Fibroblast of skin of right biceps (primary cell): ENCODE results near the gene ECI2.

ENCODE experiments used
- DNase-seq: peaks from one replicate; pipeline ENCODE4 v3.0.0-alpha.2; 2013

Gene ECI2

DNA sequence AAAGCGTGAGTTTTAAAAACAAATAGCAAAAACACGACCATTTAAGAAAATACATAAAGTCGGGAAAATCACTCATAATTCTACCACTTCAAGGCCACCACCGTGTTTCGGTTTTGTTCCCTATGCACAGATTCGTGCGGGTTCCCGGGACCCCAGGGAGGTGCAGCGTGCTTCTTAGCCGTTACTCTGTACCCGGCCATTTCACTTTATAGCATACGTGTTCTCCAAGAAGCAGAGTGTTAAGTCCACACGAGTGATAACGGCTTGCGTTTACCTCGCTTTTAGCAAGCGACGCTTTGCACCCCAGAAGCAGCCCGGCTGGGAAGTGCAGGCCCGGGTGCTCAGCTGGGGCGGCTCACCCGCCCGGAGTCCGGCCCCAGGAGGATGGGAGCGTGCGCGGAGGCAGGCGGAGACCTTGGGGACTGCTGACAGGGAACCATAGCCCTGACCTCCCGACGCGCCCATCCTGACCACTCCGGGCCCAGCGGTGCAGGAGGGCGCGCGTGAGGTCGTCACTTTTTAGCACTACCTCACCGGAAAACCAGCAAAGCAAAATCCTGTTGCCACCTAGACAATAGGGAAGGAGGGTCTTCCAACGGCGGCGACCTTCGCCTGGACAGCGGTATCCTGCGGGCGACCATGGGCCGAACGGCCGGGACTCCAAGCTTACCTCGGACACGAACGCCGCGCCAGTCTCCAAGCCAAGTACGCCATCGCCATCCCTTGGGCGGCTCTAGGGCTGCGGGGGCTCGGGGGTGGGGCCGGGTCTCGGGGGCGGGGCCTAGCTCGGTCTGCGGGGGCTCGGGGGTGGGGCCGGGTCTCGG, at the start of gene ECI2:
Gene ECI2, minus strand, starts transcription at position 735 of the 824 bp plus-strand sequence. Its CDS starts 15 bp downstream, at position 720.
- DNase-seq: no peak

- peak; percentile 22 for DNase-seq
Observed at GRCh38 chr6:4180652-4181255, 45.4 kb upstream of the ECI2 start.

GRCh38 chr6:4179960-4180651, 44.7 kb upstream of the ECI2 start:
- no peak for DNase-seq

DNA sequence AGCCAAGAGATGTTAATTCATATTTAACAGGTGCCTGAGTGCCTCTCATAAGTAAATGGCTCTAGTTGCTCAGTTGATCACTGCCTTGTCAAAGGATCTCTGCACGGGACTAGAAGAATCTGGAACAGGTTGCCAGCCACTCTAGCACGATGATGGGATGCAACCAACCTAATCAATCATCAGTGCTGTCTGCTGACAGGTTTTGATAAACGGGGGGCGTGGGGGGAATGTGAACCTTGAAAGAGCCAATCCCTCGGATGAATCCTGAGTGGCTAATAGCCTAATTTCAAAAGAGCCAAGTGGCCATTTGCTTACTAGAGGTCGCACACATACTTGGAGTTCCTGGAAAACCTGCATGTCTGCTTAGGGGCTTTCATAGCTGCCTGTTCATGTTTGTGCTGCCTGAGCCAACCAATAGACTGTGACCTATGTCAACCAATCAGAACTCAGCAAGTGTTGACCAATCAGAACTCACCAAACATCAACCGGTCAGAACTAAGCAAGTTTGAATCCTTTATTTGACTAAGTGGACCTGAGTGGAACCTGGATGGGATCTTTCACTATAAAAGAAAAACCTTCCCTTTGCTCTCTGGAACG, 43.5 kb upstream of the ECI2 start:
- no peak for DNase-seq

- DNase-seq: no peak
Observed at GRCh38 chr6:4176907-4177306, 41.5 kb upstream of the ECI2 start.

DNA sequence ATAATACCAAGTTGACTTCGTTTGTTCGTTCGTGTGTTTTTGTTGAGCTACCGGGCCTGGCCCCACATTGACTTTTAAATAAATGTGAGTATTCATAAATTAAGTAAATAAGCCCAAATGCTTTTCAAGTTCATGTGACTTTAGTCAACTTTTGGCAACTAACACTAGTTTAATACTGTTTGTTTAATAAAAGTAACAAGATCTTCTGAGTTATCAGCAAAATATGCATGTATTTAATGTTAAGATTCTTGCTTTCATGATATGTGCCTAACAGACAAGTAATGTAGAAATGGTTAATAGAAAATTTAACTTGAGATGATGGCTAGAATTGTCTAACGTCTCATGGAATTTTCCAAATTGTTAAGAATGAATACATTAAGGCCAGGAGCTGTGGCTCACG, 38.7 kb upstream of the ECI2 start:
- DNase-seq: no peak

DNA sequence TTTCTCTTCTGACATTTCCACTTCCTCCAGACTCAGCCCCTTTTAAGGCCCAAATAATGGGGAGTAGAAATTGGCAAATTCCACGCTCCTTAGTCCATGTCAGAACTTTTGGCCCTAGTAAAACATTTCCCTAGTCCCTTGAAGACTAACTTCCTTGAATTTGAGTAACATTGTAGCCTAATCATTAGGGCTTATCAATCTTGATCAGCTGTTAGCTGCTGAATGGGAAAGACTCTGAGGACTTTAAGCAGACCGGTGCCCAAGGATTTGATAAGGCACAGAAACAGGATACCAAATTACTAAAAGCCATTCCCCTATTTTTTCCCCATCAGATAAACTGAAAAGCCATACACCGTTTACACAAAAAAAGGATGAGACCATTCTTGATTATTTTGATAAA, 37.0 kb upstream of the ECI2 start:
- no peak for DNase-seq

DNA sequence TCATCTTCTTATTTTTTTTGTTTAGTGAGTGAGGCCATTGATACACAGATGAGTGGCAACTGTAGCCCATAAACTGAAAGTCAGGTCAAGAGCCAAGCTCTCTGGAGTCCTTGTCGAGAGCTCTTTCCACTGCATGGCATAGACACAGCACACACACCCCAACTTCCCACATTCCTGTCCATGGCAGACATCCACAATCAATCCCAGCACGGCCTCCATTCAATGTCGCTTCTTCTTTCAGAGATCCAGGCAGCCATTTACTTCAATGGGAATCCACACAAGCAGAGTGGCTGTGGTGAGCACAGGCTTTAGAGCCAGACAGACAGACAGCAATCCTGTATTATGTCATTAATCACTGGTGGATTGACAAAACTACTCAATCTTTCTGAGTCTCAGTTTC, 34.9 kb upstream of the ECI2 start:
- no peak for DNase-seq

- DNase-seq: peak; percentile 6
Observed at GRCh38 chr6:4169028-4169789, 33.8 kb upstream of the ECI2 start.

- no peak for DNase-seq
Observed at GRCh38 chr6:4167833-4168232, 32.5 kb upstream of the ECI2 start.

GRCh38 chr6:4167123-4167522, 31.7 kb upstream of the ECI2 start:
- DNase-seq: no peak

DNA sequence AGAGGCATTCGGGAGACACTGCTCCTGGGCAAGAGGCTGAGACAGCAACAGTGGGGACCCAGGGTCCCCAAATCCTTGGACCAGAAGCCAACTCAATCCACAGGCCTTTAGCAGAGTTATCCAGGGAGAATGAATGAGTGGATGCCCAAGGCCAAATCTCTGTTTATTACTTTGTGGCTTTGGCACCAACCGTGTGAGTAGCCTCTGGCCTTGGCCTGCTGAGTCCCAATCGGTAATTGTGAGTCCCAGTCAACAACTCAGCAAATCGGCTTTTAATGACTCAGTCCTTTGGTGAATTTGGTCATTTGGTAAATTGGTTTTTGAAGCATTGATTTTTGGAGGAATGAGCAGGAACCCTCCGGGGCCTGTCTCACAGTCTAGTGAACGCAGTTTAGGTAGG, 29.1 kb upstream of the ECI2 start:
- DNase-seq: no peak

GRCh38 chr6:4164117-4164442, 28.7 kb upstream of the ECI2 start:
- no peak for DNase-seq

DNA sequence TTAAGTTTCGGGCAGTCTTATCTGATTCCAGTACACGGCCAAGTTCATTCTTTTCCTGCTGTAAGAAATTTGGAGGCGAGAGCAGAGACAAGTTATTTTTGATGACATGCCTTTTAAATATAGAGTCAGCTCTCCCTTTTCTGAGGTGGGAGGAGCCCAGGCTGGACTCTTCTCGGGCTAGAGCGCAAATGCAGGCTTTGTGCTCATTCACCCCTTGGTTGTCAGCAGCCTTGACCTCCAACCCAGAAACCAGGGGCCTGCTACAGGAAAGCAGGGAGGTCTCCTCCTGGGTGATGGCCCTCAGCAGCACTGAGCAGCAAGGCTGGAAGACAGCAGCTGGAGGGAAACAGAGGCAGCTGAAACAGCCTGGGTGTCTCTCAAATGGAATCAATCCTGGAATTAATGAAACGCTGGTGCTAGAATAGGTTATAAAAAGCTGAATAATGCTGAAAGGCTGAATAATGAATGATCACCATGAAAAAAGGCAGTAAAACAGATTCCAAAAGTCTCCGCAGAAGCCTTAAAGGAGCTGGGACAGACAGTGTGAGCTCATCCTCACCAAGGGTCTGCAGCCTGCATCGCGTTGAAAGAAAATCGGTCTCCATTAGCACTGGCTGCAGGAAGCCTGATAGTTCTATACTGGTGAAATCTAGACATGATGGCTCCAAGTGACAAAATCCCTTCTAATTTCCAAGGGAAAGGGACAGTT, 28.2 kb upstream of the ECI2 start:
- DNase-seq: no peak

GRCh38 chr6:4162370-4162769, 27.0 kb upstream of the ECI2 start:
- no peak for DNase-seq

DNA sequence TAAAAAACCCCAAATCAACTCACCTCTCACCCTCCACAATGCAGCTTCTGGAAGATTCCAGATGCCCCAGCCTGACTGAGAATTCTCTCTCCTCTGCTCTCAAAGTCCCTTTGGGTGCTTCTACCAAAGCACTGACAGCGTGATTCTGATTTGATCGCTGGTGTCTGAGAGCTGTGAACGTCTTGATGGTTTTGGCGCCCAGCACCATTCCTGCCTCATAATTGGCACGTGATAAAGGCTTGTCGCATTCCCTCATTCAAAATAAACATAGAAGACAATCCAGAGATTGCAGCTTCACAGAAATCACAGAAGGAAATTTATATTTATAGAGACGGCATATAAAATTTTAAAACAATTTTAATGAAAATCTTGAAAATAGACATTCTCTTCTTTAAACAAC, 24.1 kb upstream of the ECI2 start:
- no peak for DNase-seq

DNA sequence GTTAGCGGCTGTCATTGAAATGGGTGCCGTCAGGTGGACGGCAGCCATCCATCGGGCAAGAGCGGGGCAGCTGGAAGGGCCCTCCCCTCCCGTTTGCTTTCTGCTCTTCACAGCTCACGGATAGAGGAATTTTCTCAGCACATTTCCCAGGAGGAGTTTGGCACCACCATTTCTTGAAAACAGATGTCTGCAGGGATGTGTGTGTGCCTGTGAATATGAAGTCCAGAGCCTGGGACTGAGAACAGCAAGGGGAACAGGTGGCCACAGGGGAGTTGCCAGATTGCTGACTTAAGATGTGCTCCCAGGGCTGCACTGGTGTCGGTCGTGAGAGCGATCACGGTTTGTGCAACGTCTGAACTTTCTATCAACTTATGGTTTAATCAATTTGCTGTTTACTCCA, 22.1 kb upstream of the ECI2 start:
- no peak for DNase-seq

DNA sequence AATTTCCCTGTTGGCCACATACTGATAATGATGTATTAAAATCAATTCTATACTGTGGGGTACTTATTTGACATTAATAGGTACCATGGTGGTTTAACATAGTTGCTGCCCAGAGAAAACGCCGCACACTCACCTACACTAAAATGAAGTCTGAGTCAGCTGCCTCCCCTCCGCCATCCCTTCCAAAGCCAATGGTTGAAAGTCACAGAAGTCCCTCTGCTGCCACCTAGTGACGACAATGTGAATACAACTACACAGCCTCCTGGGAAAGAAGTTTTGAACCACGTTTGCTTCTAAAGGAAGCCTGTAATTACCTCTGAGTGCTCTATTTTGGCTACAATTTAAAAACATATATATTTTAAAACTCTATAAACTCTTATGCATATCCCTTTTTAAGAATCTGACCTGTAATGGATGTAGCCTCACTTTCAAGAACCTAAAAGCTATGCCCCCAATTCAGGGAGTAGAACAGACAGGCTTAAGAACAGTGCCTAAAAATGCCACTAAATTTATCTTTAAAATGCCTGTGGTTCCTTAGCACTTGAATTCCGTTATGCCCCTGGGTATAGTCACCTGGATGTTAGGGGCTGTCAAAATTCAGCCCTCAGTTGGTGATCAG, 20.6 kb upstream of the ECI2 start:
- DNase-seq: peak; percentile 87

- DNase-seq: no peak
Observed at GRCh38 chr6:4153514-4153985, 18.2 kb upstream of the ECI2 start.

DNA sequence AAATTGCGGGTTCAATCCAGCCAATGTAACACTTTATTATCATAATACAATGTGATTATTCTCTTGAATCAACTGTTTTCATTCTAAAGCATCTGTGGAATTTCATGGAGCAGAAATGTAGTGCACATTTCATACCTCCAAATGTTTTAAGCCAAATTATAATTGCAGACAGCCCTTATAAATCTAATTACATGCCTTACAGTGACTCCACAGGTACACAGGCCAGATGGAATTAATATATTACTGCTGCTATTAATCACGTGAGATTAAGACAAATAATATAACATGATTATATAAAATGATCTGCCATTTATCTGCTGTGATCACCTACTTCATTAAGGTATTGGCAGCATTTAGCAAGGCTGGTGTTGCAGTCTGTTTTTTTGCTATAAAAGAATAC, 9.7 kb upstream of the ECI2 start:
- no peak for DNase-seq

GRCh38 chr6:4139272-4139671, 3.9 kb upstream of the ECI2 start:
- DNase-seq: peak; percentile 59

DNA sequence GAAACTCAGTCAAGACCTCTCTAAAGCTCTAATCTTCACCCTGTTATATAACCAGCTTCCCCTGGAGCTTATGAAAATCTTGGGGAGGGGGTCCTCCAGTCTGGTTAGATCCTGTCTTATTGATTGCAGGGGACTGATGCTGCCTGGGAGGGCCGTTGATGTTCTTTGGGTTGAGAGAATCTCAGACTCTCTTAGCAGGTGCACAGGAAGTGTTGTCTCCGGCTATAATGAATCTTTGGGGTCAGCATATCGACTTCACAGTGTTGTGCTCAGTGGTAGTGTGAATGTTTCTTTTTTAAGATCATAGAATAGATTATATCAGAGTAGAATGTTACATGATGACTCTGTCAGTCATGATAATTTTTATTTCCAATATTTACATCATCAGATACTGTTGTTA, 2.8 kb upstream of the ECI2 start:
- DNase-seq: no peak
